Common myeloid progenitor, CD34-positive (primary cell): ENCODE results near the gene PLPP1.
A peak's percentile ranks its signal among the peaks of the same experiment; 100 is the strongest.

Experiments
- CTCF ChIA-PET: fragments of 350-600 bp; sonication (Branson Sonifier 250); formaldehyde crosslinking; loops from one replicate; lab custom pipeline; 2021; ENCODE audit warnings: antibody characterized with exemption; lab: Charles Lee
- POLR2A ChIA-PET: fragments of 350-600 bp; sonication (Branson Sonifier 250); formaldehyde crosslinking; loops from one replicate; lab custom pipeline; 2021; ENCODE audit warnings: antibody characterized with exemption; lab: Charles Lee
- DNase-seq, 3 donors: peaks; one replicate each; pipeline versions ENCODE4 v3.0.0 to v3.0.0-alpha.2; 2013
- H3K27ac ChIP-seq, 2 experiments: 1 replicate in 1 of 2; 2 replicates in 1 of 2; pipeline ENCODE4 v1.7.0; 2013; ENCODE audit warnings: inconsistent platforms in 2 of 2, low read length in 2 of 2, mild to moderate bottlenecking in 2 of 2, low read depth in 1 of 2, moderate library complexity in 1 of 2; ENCODE audit not compliant: severe bottlenecking in 2 of 2, insufficient read depth in 1 of 2, poor library complexity in 1 of 2
- H3K27me3 ChIP-seq, 5 experiments: replicated peaks in 2 of 5; 1 replicate in 3 of 5; 2 replicates in 2 of 5; pipeline versions ENCODE4 v1.6.1 to v1.7.0; 2013; ENCODE audit warnings: low read length in 4 of 5, mild to moderate bottlenecking in 2 of 5, moderate library complexity in 2 of 5, inconsistent platforms in 1 of 5; ENCODE audit not compliant: insufficient read depth in 5 of 5, control insufficient read depth in 4 of 5
- H3K36me3 ChIP-seq, 4 experiments: 1 replicate in 2 of 4; 2 replicates in 2 of 4; pipeline versions ENCODE4 v1.6.1 to v1.7.0; 2013; ENCODE audit warnings: low read length in 3 of 4, control low read depth in 1 of 4, mild to moderate bottlenecking in 1 of 4; ENCODE audit not compliant: control insufficient read depth in 4 of 4, insufficient read depth in 4 of 4
- H3K4me1 ChIP-seq, 4 experiments: 1 replicate in 3 of 4; 2 replicates in 1 of 4; pipeline versions ENCODE4 v1.6.1 to v1.7.1; 2013; ENCODE audit warnings: low read length in 3 of 4, mild to moderate bottlenecking in 3 of 4, control low read depth in 1 of 4, inconsistent platforms in 1 of 4, moderate library complexity in 1 of 4; ENCODE audit not compliant: control insufficient read depth in 4 of 4, insufficient read depth in 4 of 4; ENCODE audit errors: control extremely low read depth in 1 of 4
- H3K4me3 ChIP-seq, 7 experiments: 1 replicate in 4 of 7; 2 replicates in 3 of 7; pipeline versions ENCODE4 v1.5.1 to v1.7.0; 2013; ENCODE audit warnings: mild to moderate bottlenecking in 7 of 7, low read length in 6 of 7, moderate library complexity in 6 of 7, inconsistent platforms in 2 of 7, low read depth in 2 of 7, control low read depth in 1 of 7; ENCODE audit not compliant: insufficient read depth in 4 of 7, control insufficient read depth in 1 of 7; ENCODE audit errors: extremely low read depth in 1 of 7
- H3K9me3 ChIP-seq, 5 experiments: 1 replicate in 4 of 5; 2 replicates in 1 of 5; pipeline versions ENCODE4 v1.6.1 to v1.7.1; 2013; ENCODE audit warnings: low read length in 4 of 5, mild to moderate bottlenecking in 2 of 5, inconsistent platforms in 1 of 5, low read depth in 1 of 5, moderate library complexity in 1 of 5; ENCODE audit not compliant: control insufficient read depth in 4 of 5, insufficient read depth in 2 of 5; ENCODE audit errors: control extremely low read depth in 1 of 5
- WGBS: methylation state at CpG from one replicate; pipeline ENCODE4 v1.1.5; 2013; ENCODE audit not compliant: insufficient coverage; 5-methylcytosine and 5-hydroxymethylcytosine counted together

The PLPP1 gene

DNA sequence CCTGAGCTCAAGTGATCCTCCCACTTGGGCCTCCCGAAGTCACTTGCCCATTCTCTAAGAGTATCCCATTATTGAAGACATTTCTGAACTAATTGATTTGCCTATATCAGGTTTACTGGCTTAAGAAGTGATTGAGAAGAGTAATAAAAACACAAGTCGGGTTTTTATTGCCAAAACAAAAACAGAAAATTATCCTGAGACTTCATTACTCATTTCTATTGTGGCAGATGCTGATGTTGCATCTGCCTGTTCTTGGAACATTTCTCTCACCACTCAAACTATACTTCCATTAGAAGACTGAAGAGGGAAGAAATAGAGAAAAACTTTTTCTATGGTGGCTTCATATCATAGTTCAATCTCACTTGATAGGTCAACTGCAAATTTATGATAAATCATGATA lies 41.9 kb upstream of the PLPP1 start:
- H3K9me3 ChIP-seq: no peaks in the 10 kb centered on the region
- peaks cover 0 to 16% (median 0%) of the 10 kb centered on the region in 5 experiments for H3K27me3 ChIP-seq
- H3K4me3 ChIP-seq: no peak overlapping the region
- peaks cover 6 to 22% (median 15%) of the 10 kb centered on the region in 4 experiments for H3K4me1 ChIP-seq
- H3K27ac ChIP-seq: no peak overlapping the region
- POLR2A ChIA-PET: no interaction called here
- WGBS: no CpG with 5 or more reads among the region's 2 CpGs
- CTCF ChIA-PET: interaction anchor here (1.0 kb wide), 2 partner anchors 16 kb away, joined by 3 read pairs; no protein-coding TSS in a partner anchor
- H3K36me3 ChIP-seq: no peaks in the 10 kb centered on the region
- DNase-seq: no peak

- CTCF ChIA-PET: interaction anchor here (0.8 to 1.0 kb wide), 4 partner anchors 9 to 28 kb away, joined by 3 read pairs; no protein-coding TSS in a partner anchor
- DNase-seq: peak; percentile 59 to 93 (median 87)
Observed at GRCh38 chr5:55575815-55576583, 41.2 kb upstream of the PLPP1 start.

DNA sequence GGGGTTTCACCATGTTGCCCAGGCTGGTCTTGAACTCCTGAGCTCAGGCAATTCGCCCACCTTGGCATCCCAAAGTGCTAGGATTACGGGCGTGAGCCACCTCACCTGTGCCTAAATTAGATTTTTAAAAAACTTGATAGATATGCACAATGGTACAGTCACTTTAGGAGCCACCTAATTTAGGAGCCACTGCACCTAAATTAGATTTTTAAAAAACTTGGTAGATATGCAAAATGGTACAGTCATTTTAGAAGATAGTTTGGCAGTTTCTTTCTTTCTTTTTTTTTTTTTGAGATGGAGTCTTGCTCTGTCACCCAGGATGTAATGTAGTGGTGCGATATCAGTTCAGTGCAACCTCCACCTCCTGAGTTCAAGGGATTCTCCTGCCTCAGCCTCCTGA lies 37.8 kb upstream of the PLPP1 start:
- ChIA-PET POLR2A (no interaction called here), CTCF (no interaction called here)
- H3K27me3 ChIP-seq: peaks cover 0 to 12% (median 0%) of the 10 kb centered on the region in 5 experiments
- 97% methylated on average over 3 of the region's 4 CpGs for WGBS
- DNase-seq: no peak
- H3K4me1 ChIP-seq: peaks cover 6 to 18% (median 9%) of the 10 kb centered on the region in 4 experiments
- no peaks in the 10 kb centered on the region for H3K36me3 ChIP-seq
- no peak overlapping the region for H3K4me3 ChIP-seq
- H3K9me3 ChIP-seq: no peaks in the 10 kb centered on the region
- no peak overlapping the region for H3K27ac ChIP-seq

More at GRCh38 chr5:55575815-55576583, 41.2 kb upstream of the PLPP1 start:
- WGBS: 93% methylated on average over 4 of the region's 8 CpGs
- Histone ChIP-seq H3K27ac (no peak overlapping the region), H3K4me1 (peaks cover 6 to 21% (median 14%) of the 10 kb centered on the region in 4 experiments), H3K36me3 (no peaks in the 10 kb centered on the region), H3K4me3 (peak overlapping the region in 1 of 7 experiments; percentile 38), H3K27me3 (peaks cover 0 to 16% (median 0%) of the 10 kb centered on the region in 5 experiments), H3K9me3 (no peaks in the 10 kb centered on the region)
- POLR2A ChIA-PET: no interaction called here

DNA sequence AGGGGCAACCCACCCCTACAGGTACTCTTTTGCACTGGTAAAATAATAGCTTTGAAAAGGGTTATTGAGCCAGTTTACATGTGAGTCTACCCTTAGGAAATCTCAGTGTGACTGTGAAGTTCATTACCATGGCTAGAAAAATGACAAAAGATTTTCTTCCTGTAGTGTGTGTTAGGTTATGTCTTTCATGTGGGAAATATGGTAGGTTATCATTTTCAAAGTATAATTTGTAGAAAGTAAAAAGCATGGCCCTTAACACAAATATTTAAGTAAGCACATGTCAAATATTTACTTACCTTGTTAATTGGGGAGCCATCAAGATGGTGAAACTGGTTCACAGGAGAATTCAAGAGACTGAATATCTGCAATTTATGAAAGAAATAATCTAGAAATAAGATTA lies 37.3 kb upstream of the PLPP1 start:
- Histone ChIP-seq H3K36me3 (no peaks in the 10 kb centered on the region), H3K9me3 (no peaks in the 10 kb centered on the region), H3K27ac (no peak overlapping the region), H3K4me3 (no peak overlapping the region), H3K4me1 (peaks cover 5 to 15% (median 9%) of the 10 kb centered on the region in 4 experiments), H3K27me3 (peaks cover 0 to 8% (median 0%) of the 10 kb centered on the region in 5 experiments)
- ChIA-PET CTCF (no interaction called here), POLR2A (no interaction called here)
- DNase-seq: no peak

DNA sequence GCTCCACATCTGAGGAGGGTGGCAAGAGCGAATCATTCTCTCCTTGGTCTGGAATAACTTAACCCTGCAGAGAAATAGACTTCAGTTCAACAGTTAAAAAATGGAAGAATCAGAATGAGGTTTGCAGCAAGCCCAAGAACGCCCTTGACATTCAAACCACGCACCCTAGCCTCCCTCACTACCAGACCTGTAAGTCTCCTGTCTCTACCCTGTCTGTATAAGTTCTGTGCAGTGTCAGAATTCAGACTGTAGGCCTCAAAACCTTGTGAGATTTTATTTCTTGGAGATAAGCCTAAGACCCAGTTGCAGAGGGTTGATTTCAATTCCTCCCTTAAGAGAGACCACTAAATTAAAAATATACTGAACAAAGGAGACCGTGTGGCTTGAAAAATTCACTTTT lies 35.8 kb upstream of the PLPP1 start:
- no peaks in the 10 kb centered on the region for H3K9me3 ChIP-seq
- H3K27me3 ChIP-seq: peaks cover 0 to 8% (median 0%) of the 10 kb centered on the region in 5 experiments
- ChIA-PET CTCF (interaction anchor here (0.6 kb wide), 1 partner anchor 1239 kb away, joined by 3 read pairs; no protein-coding TSS in a partner anchor), POLR2A (no interaction called here)
- WGBS: 100% methylated on average over 2 of the region's 4 CpGs
- no peaks in the 10 kb centered on the region for H3K36me3 ChIP-seq
- no peak for DNase-seq
- H3K27ac ChIP-seq: no peak overlapping the region
- H3K4me1 ChIP-seq: peaks cover 0 to under 1% (median under 1%) of the 10 kb centered on the region in 4 experiments
- no peak overlapping the region for H3K4me3 ChIP-seq

- POLR2A ChIA-PET: no interaction called here
- WGBS: 100% methylated on average over 1 of the region's 2 CpGs
- no peaks in the 10 kb centered on the region for H3K36me3 ChIP-seq
- H3K4me1 ChIP-seq: no peaks in the 10 kb centered on the region
- H3K4me3 ChIP-seq: no peak overlapping the region
- CTCF ChIA-PET: interaction anchor here (0.6 kb wide), 1 partner anchor 1240 kb away, joined by 3 read pairs; no protein-coding TSS in a partner anchor
- H3K27me3 ChIP-seq: peaks cover 0 to 8% (median 0%) of the 10 kb centered on the region in 5 experiments
- H3K27ac ChIP-seq: no peak overlapping the region
- no peaks in the 10 kb centered on the region for H3K9me3 ChIP-seq
- DNase-seq: no peak
Observed at GRCh38 chr5:55570026-55570425, 35.3 kb upstream of the PLPP1 start.

DNA sequence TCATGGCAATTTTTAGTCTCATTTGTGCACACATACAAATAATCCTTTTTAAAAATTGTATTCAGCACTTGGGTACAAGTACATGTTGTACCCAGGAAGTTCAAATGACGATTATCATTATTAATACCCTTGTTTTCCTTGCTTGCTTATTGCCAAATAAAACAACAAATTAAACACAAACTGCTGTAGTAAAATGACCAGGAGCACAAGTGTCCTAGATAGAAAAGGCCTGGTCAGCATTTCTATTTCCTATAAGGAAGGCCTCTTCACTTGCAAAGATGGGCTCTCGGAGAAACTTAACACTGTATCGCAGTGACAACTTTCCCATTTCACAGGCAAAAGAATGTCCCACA lies 34.7 kb upstream of the PLPP1 start:
- H3K36me3 ChIP-seq: no peaks in the 10 kb centered on the region
- ChIA-PET CTCF (no interaction called here), POLR2A (no interaction called here)
- no peak overlapping the region for H3K4me3 ChIP-seq
- H3K4me1 ChIP-seq: no peaks in the 10 kb centered on the region
- no peak for DNase-seq
- WGBS: 100% methylated on average over 3 of the region's 3 CpGs
- peaks cover 0 to 8% (median 0%) of the 10 kb centered on the region in 5 experiments for H3K27me3 ChIP-seq
- H3K9me3 ChIP-seq: no peaks in the 10 kb centered on the region
- no peak overlapping the region for H3K27ac ChIP-seq
